ENCODE measurements around the gene TAS2R46. TPM values are rescaled to one million over a fixed set of nuclear protein-coding genes. Genes with fewer than 3 reads are reported as not detected.

The TAS2R46 gene
- total and polyA plus RNA-seq, 2 experiments from 2014 or later: 0.45 to 5.0 TPM

GRCh38 chr12:11081987-11082386 is 19.9 kb upstream of the TAS2R46 start (continued):
- TF ChIP-seq REST (IDR thresholded peaks at IDR 0.05; ENCODE audit: unreplicated experiment) (no peak), ZNF331 (CRISPR knock-in tag; IDR thresholded peaks at IDR 0.05; ENCODE audit: low read depth) (no peak), POLR2AphosphoS5 (IDR thresholded peaks at IDR 0.05; ENCODE audit: low read depth) (no peak), STAT1 (IDR thresholded peaks at IDR 0.05; ENCODE audit: unreplicated experiment) (no peak), NANOG (IDR thresholded peaks at IDR 0.05; ENCODE audit: borderline replicate concordance) (no peak)
- TF ChIP-seq, protein P1, sequence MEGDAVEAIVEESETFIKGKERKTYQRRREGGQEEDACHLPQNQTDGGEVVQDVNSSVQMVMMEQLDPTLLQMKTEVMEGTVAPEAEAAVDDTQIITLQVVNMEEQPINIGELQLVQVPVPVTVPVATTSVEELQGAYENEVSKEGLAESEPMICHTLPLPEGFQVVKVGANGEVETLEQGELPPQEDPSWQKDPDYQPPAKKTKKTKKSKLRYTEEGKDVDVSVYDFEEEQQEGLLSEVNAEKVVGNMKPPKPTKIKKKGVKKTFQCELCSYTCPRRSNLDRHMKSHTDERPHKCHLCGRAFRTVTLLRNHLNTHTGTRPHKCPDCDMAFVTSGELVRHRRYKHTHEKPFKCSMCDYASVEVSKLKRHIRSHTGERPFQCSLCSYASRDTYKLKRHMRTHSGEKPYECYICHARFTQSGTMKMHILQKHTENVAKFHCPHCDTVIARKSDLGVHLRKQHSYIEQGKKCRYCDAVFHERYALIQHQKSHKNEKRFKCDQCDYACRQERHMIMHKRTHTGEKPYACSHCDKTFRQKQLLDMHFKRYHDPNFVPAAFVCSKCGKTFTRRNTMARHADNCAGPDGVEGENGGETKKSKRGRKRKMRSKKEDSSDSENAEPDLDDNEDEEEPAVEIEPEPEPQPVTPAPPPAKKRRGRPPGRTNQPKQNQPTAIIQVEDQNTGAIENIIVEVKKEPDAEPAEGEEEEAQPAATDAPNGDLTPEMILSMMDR (conservative IDR thresholded peaks at IDR 0.05; ENCODE audit: low read depth in 2 of 2): no peak

DNA sequence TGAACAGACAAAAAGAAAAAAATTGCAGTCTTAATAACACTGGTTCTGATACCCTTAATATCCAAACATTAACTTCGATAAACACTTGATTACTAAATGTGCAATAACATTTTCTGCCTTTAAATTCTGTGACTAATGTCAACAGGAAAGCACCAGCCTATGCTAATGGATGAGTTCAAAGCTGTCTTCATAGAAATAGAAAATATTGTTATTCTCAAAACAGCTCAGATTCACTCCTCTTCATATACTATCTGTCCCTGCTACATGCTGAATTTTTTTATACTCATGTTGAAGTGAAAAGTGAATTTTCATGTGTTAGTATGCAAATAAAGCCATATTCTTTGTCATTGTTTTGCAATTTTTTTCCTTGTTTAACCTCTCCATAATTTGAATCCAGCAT is 16.2 kb upstream of the TAS2R46 start:
- Mint-ChIP-seq H3K27me3 (ENCODE audit: insufficient read depth, low read depth, poor library complexity) (no peaks in the 10 kb centered on the region), H3K36me3 (ENCODE audit: low read depth) (peaks cover 7% of the 10 kb centered on the region), H3K9me3 (peaks cover 10% of the 10 kb centered on the region), H3K27ac (no peak overlapping the region), H3K4me1 (no peaks in the 10 kb centered on the region), H3K4me3 (no peak overlapping the region)
- H4K20me1 ChIP-seq (replicated peaks; ENCODE audit: insufficient read depth): no peaks in the 10 kb centered on the region
- no peaks in the 10 kb centered on the region for H3F3A ChIP-seq (replicated peaks; ENCODE audit: low read depth)
- H3K4me1 ChIP-seq (ENCODE audit: insufficient read depth): no peaks in the 10 kb centered on the region
- no peak overlapping the region for H2AFZ ChIP-seq
- H3K79me2 ChIP-seq (replicated peaks; ENCODE audit: insufficient read depth): no peaks in the 10 kb centered on the region
- no peaks in the 10 kb centered on the region for H3K27me3 ChIP-seq (ENCODE audit: insufficient read depth)
- H3K4me3 ChIP-seq: no peak overlapping the region
- H3K36me3 ChIP-seq (ENCODE audit: insufficient read depth): no peaks in the 10 kb centered on the region
- H3K9me2 ChIP-seq (ENCODE audit: insufficient read depth): no peaks in the 10 kb centered on the region
- DNase-seq (ENCODE audit: low spot score) (no peak), ATAC-seq (no peak)
- no peak overlapping the region for H3K4me2 ChIP-seq
- H3K27ac ChIP-seq (ENCODE audit: low read depth): no peak overlapping the region
- TF ChIP-seq, protein P2, sequence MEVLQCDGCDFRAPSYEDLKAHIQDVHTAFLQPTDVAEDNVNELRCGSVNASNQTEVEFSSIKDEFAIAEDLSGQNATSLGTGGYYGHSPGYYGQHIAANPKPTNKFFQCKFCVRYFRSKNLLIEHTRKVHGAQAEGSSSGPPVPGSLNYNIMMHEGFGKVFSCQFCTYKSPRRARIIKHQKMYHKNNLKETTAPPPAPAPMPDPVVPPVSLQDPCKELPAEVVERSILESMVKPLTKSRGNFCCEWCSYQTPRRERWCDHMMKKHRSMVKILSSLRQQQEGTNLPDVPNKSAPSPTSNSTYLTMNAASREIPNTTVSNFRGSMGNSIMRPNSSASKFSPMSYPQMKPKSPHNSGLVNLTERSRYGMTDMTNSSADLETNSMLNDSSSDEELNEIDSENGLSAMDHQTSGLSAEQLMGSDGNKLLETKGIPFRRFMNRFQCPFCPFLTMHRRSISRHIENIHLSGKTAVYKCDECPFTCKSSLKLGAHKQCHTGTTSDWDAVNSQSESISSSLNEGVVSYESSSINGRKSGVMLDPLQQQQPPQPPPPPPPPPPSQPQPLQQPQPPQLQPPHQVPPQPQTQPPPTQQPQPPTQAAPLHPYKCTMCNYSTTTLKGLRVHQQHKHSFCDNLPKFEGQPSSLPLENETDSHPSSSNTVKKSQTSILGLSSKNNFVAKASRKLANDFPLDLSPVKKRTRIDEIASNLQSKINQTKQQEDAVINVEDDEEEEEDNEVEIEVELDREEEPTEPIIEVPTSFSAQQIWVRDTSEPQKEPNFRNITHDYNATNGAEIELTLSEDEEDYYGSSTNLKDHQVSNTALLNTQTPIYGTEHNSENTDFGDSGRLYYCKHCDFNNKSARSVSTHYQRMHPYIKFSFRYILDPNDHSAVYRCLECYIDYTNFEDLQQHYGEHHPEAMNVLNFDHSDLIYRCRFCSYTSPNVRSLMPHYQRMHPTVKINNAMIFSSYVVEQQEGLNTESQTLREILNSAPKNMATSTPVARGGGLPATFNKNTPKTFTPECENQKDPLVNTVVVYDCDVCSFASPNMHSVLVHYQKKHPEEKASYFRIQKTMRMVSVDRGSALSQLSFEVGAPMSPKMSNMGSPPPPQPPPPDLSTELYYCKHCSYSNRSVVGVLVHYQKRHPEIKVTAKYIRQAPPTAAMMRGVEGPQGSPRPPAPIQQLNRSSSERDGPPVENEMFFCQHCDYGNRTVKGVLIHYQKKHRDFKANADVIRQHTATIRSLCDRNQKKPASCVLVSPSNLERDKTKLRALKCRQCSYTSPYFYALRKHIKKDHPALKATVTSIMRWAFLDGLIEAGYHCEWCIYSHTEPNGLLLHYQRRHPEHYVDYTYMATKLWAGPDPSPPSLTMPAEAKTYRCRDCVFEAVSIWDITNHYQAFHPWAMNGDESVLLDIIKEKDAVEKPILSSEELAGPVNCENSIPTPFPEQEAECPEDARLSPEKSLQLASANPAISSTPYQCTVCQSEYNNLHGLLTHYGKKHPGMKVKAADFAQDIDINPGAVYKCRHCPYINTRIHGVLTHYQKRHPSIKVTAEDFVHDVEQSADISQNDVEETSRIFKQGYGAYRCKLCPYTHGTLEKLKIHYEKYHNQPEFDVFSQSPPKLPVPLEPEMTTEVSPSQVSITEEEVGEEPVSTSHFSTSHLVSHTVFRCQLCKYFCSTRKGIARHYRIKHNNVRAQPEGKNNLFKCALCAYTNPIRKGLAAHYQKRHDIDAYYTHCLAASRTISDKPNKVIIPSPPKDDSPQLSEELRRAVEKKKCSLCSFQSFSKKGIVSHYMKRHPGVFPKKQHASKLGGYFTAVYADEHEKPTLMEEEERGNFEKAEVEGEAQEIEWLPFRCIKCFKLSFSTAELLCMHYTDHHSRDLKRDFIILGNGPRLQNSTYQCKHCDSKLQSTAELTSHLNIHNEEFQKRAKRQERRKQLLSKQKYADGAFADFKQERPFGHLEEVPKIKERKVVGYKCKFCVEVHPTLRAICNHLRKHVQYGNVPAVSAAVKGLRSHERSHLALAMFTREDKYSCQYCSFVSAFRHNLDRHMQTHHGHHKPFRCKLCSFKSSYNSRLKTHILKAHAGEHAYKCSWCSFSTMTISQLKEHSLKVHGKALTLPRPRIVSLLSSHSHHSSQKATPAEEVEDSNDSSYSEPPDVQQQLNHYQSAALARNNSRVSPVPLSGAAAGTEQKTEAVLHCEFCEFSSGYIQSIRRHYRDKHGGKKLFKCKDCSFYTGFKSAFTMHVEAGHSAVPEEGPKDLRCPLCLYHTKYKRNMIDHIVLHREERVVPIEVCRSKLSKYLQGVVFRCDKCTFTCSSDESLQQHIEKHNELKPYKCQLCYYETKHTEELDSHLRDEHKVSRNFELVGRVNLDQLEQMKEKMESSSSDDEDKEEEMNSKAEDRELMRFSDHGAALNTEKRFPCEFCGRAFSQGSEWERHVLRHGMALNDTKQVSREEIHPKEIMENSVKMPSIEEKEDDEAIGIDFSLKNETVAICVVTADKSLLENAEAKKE (CRISPR knock-in tag; IDR thresholded peaks at IDR 0.05): no peak
- TF ChIP-seq, protein P3, sequence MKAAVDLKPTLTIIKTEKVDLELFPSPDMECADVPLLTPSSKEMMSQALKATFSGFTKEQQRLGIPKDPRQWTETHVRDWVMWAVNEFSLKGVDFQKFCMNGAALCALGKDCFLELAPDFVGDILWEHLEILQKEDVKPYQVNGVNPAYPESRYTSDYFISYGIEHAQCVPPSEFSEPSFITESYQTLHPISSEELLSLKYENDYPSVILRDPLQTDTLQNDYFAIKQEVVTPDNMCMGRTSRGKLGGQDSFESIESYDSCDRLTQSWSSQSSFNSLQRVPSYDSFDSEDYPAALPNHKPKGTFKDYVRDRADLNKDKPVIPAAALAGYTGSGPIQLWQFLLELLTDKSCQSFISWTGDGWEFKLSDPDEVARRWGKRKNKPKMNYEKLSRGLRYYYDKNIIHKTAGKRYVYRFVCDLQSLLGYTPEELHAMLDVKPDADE (IDR thresholded peaks at IDR 0.05): no peak
- TF ChIP-seq ZNF331 (CRISPR knock-in tag; IDR thresholded peaks at IDR 0.05; ENCODE audit: low read depth): no peak
- TF ChIP-seq, protein P1 (conservative IDR thresholded peaks at IDR 0.05; ENCODE audit: low read depth in 2 of 2): no peak
